ENCODE measurements around the gene MEAK7. TPM values are rescaled to one million over a fixed set of nuclear protein-coding genes. Genes with fewer than 3 reads are reported as not detected.

Gene MEAK7
- total RNA-seq, 1 donor from 2014 or later = 8.5 TPM

GRCh38 chr16:84514874-84515835, 10.7 kb upstream of the MEAK7 start:
- intact Hi-C loops (cut with DNase I) = no loop called here

GRCh38 chr16:84514295-84514873, 9.9 kb upstream of the MEAK7 start:
- no peak for DNase-seq (ENCODE audit: low spot score)
- intact Hi-C loops (cut with DNase I) = no loop called here

More at GRCh38 chr16:84514874-84515835, 10.7 kb upstream of the MEAK7 start:
- peak; percentile 85 for DNase-seq (ENCODE audit: low spot score)

GRCh38 chr16:84513666-84514065, 9.2 kb upstream of the MEAK7 start:
- intact Hi-C loops (cut with DNase I) = no loop called here

GRCh38 chr16:84513123-84513522, 8.7 kb upstream of the MEAK7 start:
- intact Hi-C loops (cut with DNase I) = no loop called here
- no peak for DNase-seq (ENCODE audit: low spot score)

More at GRCh38 chr16:84513666-84514065, 9.2 kb upstream of the MEAK7 start:
- no peak for DNase-seq (ENCODE audit: low spot score)

- intact Hi-C loops (cut with DNase I) = loop anchor here (1.0 to 2.0 kb wide), 2 partner anchors 110 to 215 kb away; no protein-coding TSS in a partner anchor
- DNase-seq (ENCODE audit: low spot score) = no peak
Measured at GRCh38 chr16:84511831-84512230, 7.4 kb upstream of the MEAK7 start.

- DNase-seq (ENCODE audit: low spot score) = peak; percentile 94
- intact Hi-C loops (cut with DNase I) = loop anchor here (1.0 to 2.0 kb wide), 2 partner anchors 111 to 216 kb away; no protein-coding TSS in a partner anchor
Measured at GRCh38 chr16:84511180-84511800, 6.8 kb upstream of the MEAK7 start.

GRCh38 chr16:84509032-84509950, 4.8 kb upstream of the MEAK7 start:
- peak; percentile 54 for DNase-seq (ENCODE audit: low spot score)
- intact Hi-C loops (cut with DNase I) = no loop called here

GRCh38 chr16:84508502-84508901, 4.0 kb upstream of the MEAK7 start:
- DNase-seq (ENCODE audit: low spot score) = no peak
- intact Hi-C loops (cut with DNase I) = no loop called here

GRCh38 chr16:84507011-84507982, 2.8 kb upstream of the MEAK7 start:
- no peak for DNase-seq (ENCODE audit: low spot score)
- intact Hi-C loops (cut with DNase I) = no loop called here

GRCh38 chr16:84505249-84506187, 1.1 kb upstream of the MEAK7 start:
- intact Hi-C loops (cut with DNase I) = no loop called here
- DNase-seq (ENCODE audit: low spot score) = no peak

- intact Hi-C loops (cut with DNase I) = no loop called here
- DNase-seq (ENCODE audit: low spot score) = no peak
Measured at GRCh38 chr16:84503751-84504395, 586 bp downstream of the MEAK7 start.

GRCh38 chr16:84502581-84502980, 1.9 kb downstream of the MEAK7 start:
- intact Hi-C loops (cut with DNase I) = no loop called here
- no peak for DNase-seq (ENCODE audit: low spot score)

- intact Hi-C loops (cut with DNase I) = no loop called here
- DNase-seq (ENCODE audit: low spot score) = no peak
Measured at GRCh38 chr16:84502075-84502474, 2.4 kb downstream of the MEAK7 start.

GRCh38 chr16:84501077-84501735, 3.3 kb downstream of the MEAK7 start:
- no peak for DNase-seq (ENCODE audit: low spot score)
- intact Hi-C loops (cut with DNase I) = no loop called here

- DNase-seq (ENCODE audit: low spot score) = no peak
- intact Hi-C loops (cut with DNase I) = no loop called here
Measured at GRCh38 chr16:84500531-84500930, 3.9 kb downstream of the MEAK7 start.

- DNase-seq (ENCODE audit: low spot score) = no peak
- intact Hi-C loops (cut with DNase I) = no loop called here
Measured at GRCh38 chr16:84499638-84500037, 4.8 kb downstream of the MEAK7 start.
